ENCODE results near the gene KCNN3. TPM values are rescaled to one million over a fixed set of nuclear protein-coding genes. Genes with fewer than 3 reads are reported as not detected.
"Not testable (repeated sequence)": the region's sequence is repeated elsewhere in the genome, so short reads cannot be mapped to it uniquely, and the experiment has no call there.

KCNN3 gene
- total RNA-seq, 1 experiment from 2014 or later: 0.26 TPM

DNA sequence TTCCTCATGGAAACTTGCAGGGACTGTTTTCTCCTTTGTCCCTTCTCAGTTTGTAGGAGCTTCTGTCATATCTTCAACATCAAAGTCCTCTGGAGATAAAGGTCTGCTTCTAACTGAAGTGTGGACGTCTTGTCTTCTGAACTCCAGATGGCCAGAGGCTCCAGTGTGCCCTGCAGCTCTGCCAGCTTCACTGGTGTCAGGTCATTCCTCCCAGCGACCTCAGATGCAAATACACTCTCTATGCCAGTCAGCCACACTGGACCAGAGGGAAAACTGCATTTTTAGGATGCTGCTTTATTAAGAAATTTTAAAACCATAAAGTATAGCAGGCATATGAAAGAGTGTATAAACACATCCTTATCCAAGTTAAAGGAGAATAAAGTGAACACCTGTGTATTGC lies 183.6 kb downstream of the KCNN3 start:
- intact Hi-C loops (cut with micrococcal nuclease): no loop called here
- Histone ChIP-seq H3K9me3 (ENCODE audit: low read length) (no peaks in the 10 kb centered on the region), H3K9ac (ENCODE audit: low read length) (no peak overlapping the region), H3K27me3 (ENCODE audit: low read length) (peaks cover 73% of the 10 kb centered on the region), H3K36me3 (ENCODE audit: low read depth, low read length) (no peaks in the 10 kb centered on the region), H3K4me3 (ENCODE audit: low read length) (no peak overlapping the region), H3F3A (ENCODE audit: low read length, unreplicated experiment) (no peaks in the 10 kb centered on the region), H3K4me1 (ENCODE audit: insufficient read depth, low read length) (no peaks in the 10 kb centered on the region), H3K79me2 (ENCODE audit: low read length) (no peaks in the 10 kb centered on the region), H3K9me2 (replicated peaks; ENCODE audit: low read length) (no peaks in the 10 kb centered on the region), H4K20me1 (ENCODE audit: low read length) (no peaks in the 10 kb centered on the region), H3K27ac (ENCODE audit: low read length) (no peak overlapping the region), H2AFZ (ENCODE audit: low read length) (no peak overlapping the region), H3K4me2 (ENCODE audit: low read length) (no peak overlapping the region)
- ATAC-seq (no peak), DNase-seq (no peak)
- no peak for TF ChIP-seq CTCF (conservative IDR thresholded peaks at IDR 0.05; ENCODE audit: low read depth, low read length)
- TF ChIP-seq EZH2phosphoT487 (IDR thresholded peaks at IDR 0.05; ENCODE audit: borderline replicate concordance, low read length): no peak
- TF ChIP-seq EZH2 (IDR thresholded peaks at IDR 0.05; ENCODE audit: low read length, unreplicated experiment): no peak
- BruUV-seq (replicated peaks): no TSS peak
- POLR2A ChIA-PET (ENCODE audit: unreplicated experiment): no interaction called here
- CTCF ChIA-PET: no interaction called here

DNA sequence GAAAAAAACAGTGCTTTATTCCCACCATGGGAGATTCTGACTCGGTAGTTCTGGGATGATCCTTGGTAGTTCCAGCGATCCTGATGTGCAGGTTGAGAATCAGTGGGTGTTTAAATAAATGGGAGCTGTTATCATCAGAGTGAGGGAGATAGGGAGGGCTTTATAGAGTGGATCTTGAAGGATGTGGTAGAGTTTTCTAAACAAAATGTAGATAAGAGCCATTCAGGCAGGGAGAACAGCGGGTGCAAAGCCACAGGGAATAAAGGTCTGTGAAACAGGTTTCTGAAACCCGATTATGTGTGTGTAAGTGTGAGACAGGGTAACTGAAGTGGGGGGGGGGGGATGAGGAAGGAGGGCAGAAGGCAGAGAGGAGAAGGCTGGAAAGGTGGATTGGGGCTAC lies 186.3 kb downstream of the KCNN3 start:
- POLR2A ChIA-PET (ENCODE audit: unreplicated experiment): no interaction called here
- no peaks in the 10 kb centered on the region for H4K20me1 ChIP-seq (ENCODE audit: low read length)
- H3K27ac ChIP-seq (ENCODE audit: low read length): no peak overlapping the region
- H3K36me3 ChIP-seq (ENCODE audit: low read depth, low read length): no peaks in the 10 kb centered on the region
- no peak overlapping the region for H3K9ac ChIP-seq (ENCODE audit: low read length)
- ATAC-seq (no peak), DNase-seq (no peak)
- no peak overlapping the region for H3K4me2 ChIP-seq (ENCODE audit: low read length)
- CTCF ChIA-PET: no interaction called here
- no TSS peak for BruUV-seq (replicated peaks)
- H3K4me3 ChIP-seq (ENCODE audit: low read length): no peak overlapping the region
- H3K9me2 ChIP-seq (replicated peaks; ENCODE audit: low read length): no peaks in the 10 kb centered on the region
- peaks cover 5% of the 10 kb centered on the region; the same call in 1 of the 2 replicates for H3K9me3 ChIP-seq (ENCODE audit: low read length)
- intact Hi-C loops (cut with micrococcal nuclease): no loop called here
- no peaks in the 10 kb centered on the region for H3K79me2 ChIP-seq (ENCODE audit: low read length)
- H3F3A ChIP-seq (ENCODE audit: low read length, unreplicated experiment): no peaks in the 10 kb centered on the region
- H2AFZ ChIP-seq (ENCODE audit: low read length): no peak overlapping the region
- H3K27me3 ChIP-seq (ENCODE audit: low read length): peaks cover 57% of the 10 kb centered on the region
- H3K4me1 ChIP-seq (ENCODE audit: insufficient read depth, low read length): no peaks in the 10 kb centered on the region
- TF ChIP-seq EZH2 (IDR thresholded peaks at IDR 0.05; ENCODE audit: low read length, unreplicated experiment) (no peak), CTCF (conservative IDR thresholded peaks at IDR 0.05; ENCODE audit: low read depth, low read length) (no peak), EZH2phosphoT487 (IDR thresholded peaks at IDR 0.05; ENCODE audit: borderline replicate concordance, low read length) (no peak)

GRCh38 chr1:154682254-154682653 lies 187.8 kb downstream of the KCNN3 start:
- H3K79me2 ChIP-seq (ENCODE audit: low read length): no peaks in the 10 kb centered on the region
- H4K20me1 ChIP-seq (ENCODE audit: low read length): no peaks in the 10 kb centered on the region
- no peak overlapping the region for H3K9ac ChIP-seq (ENCODE audit: low read length)
- H3K27me3 ChIP-seq (ENCODE audit: low read length): peaks cover 43% of the 10 kb centered on the region
- CTCF ChIA-PET: interaction anchor here (0.7 kb wide), 1 partner anchor 196 kb away, joined by 3 read pairs; no protein-coding TSS in a partner anchor
- intact Hi-C loops (cut with micrococcal nuclease): no loop called here
- no peak overlapping the region for H3K4me3 ChIP-seq (ENCODE audit: low read length)
- H3F3A ChIP-seq (ENCODE audit: low read length, unreplicated experiment): no peaks in the 10 kb centered on the region
- no peak overlapping the region for H3K27ac ChIP-seq (ENCODE audit: low read length)
- H3K4me1 ChIP-seq (ENCODE audit: insufficient read depth, low read length): no peaks in the 10 kb centered on the region
- no TSS peak for BruUV-seq (replicated peaks)
- TF ChIP-seq CTCF (conservative IDR thresholded peaks at IDR 0.05; ENCODE audit: low read depth, low read length): no peak
- ATAC-seq (no peak), DNase-seq (no peak)
- H3K36me3 ChIP-seq (ENCODE audit: low read depth, low read length): no peaks in the 10 kb centered on the region
- no peak overlapping the region for H3K4me2 ChIP-seq (ENCODE audit: low read length)
- POLR2A ChIA-PET (ENCODE audit: unreplicated experiment): no interaction called here
- H3K9me3 ChIP-seq (ENCODE audit: low read length): peaks cover 5% of the 10 kb centered on the region; the same call in 1 of the 2 replicates
- no peaks in the 10 kb centered on the region for H3K9me2 ChIP-seq (replicated peaks; ENCODE audit: low read length)
- H2AFZ ChIP-seq (ENCODE audit: low read length): no peak overlapping the region

- BruUV-seq (replicated peaks); intact Hi-C loops (cut with micrococcal nuclease); H3K27ac ChIP-seq (ENCODE audit: low read length); CTCF ChIA-PET; H3K9me3 ChIP-seq (ENCODE audit: low read length); H3F3A ChIP-seq (ENCODE audit: low read length, unreplicated experiment); H3K9ac ChIP-seq (ENCODE audit: low read length); H3K36me3 ChIP-seq (ENCODE audit: low read depth, low read length); H3K4me1 ChIP-seq (ENCODE audit: insufficient read depth, low read length); H3K79me2 ChIP-seq (ENCODE audit: low read length); H2AFZ ChIP-seq (ENCODE audit: low read length); H4K20me1 ChIP-seq (ENCODE audit: low read length); H3K4me3 ChIP-seq (ENCODE audit: low read length); POLR2A ChIA-PET (ENCODE audit: unreplicated experiment); H3K4me2 ChIP-seq (ENCODE audit: low read length); DNase-seq; H3K9me2 ChIP-seq (replicated peaks; ENCODE audit: low read length); ATAC-seq: not testable (repeated sequence)
- H3K27me3 ChIP-seq (ENCODE audit: low read length): peaks cover 16% of the 10 kb centered on the region
These were observed 192.2 kb downstream of the KCNN3 start for GRCh38 chr1:154677844-154678243.

DNA sequence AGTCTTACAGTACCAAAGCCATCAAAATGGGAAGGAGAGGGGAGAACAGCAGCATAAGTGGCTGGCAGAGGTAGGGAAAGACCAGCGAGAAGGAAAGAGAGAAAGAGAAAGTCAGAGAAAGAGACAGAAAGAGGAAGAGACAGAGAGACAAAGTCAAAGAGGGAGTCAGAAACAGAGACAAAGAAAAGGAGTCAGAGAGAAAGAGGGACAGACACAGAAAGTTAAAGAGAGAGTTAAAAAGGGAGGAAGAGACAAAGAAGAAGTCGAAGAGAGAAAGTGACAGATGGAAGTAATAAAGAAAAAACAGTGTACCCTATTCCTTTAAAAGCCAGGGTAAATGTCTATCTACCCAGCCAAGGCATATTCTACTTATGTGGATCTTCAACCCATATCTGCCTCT lies 193.2 kb downstream of the KCNN3 start:
- H3K4me2 ChIP-seq (ENCODE audit: low read length); H3F3A ChIP-seq (ENCODE audit: low read length, unreplicated experiment); H2AFZ ChIP-seq (ENCODE audit: low read length); H3K27me3 ChIP-seq (ENCODE audit: low read length); H3K4me3 ChIP-seq (ENCODE audit: low read length); BruUV-seq (replicated peaks); H3K4me1 ChIP-seq (ENCODE audit: insufficient read depth, low read length); H3K27ac ChIP-seq (ENCODE audit: low read length); H3K79me2 ChIP-seq (ENCODE audit: low read length); H4K20me1 ChIP-seq (ENCODE audit: low read length); intact Hi-C loops (cut with micrococcal nuclease); H3K9me2 ChIP-seq (replicated peaks; ENCODE audit: low read length); CTCF ChIA-PET; H3K36me3 ChIP-seq (ENCODE audit: low read depth, low read length); POLR2A ChIA-PET (ENCODE audit: unreplicated experiment); H3K9ac ChIP-seq (ENCODE audit: low read length); ATAC-seq; DNase-seq; H3K9me3 ChIP-seq (ENCODE audit: low read length): not testable (repeated sequence)
